ENCODE measurements around the gene HCFC1R1. TPM values are rescaled to one million over a fixed set of nuclear protein-coding genes. Genes with fewer than 3 reads are reported as not detected.

The HCFC1R1 gene
- total RNA-seq, 4 donors from 2014 or later: 41.8 to 124 (median 66.9) TPM

- TF ChIP-seq POLR2A (IDR thresholded peaks at IDR 0.05): no peak
- TF ChIP-seq, protein P1, sequence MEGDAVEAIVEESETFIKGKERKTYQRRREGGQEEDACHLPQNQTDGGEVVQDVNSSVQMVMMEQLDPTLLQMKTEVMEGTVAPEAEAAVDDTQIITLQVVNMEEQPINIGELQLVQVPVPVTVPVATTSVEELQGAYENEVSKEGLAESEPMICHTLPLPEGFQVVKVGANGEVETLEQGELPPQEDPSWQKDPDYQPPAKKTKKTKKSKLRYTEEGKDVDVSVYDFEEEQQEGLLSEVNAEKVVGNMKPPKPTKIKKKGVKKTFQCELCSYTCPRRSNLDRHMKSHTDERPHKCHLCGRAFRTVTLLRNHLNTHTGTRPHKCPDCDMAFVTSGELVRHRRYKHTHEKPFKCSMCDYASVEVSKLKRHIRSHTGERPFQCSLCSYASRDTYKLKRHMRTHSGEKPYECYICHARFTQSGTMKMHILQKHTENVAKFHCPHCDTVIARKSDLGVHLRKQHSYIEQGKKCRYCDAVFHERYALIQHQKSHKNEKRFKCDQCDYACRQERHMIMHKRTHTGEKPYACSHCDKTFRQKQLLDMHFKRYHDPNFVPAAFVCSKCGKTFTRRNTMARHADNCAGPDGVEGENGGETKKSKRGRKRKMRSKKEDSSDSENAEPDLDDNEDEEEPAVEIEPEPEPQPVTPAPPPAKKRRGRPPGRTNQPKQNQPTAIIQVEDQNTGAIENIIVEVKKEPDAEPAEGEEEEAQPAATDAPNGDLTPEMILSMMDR (IDR thresholded peaks at IDR 0.05 in 4 of 5, conservative IDR thresholded peaks at IDR 0.05 in 1 of 5): no peak
- intact Hi-C loops (cut with DNase I; ENCODE audit: low total_unique reads) (no loop called here), in situ Hi-C loops (cut with MboI; ENCODE audit: low sequenced_read_pairs in 4 of 4) (no loop called here)
- ATAC-seq: no peak
- H3K27me3 ChIP-seq: peaks cover 0 to 6% (median 3%) of the 10 kb centered on the region in 3 donors
- H3K9me3 ChIP-seq: no peaks in the 10 kb centered on the region
- H3K27ac ChIP-seq: no peak overlapping the region
- H3K4me1 ChIP-seq: peaks cover 5% of the 10 kb centered on the region in 2 donors
- no peak for DNase-seq
- H3K36me3 ChIP-seq: no peaks in the 10 kb centered on the region
- H3K4me3 ChIP-seq: no peak overlapping the region
Measured at GRCh38 chr16:2976673-2977072, 47.1 kb downstream of the HCFC1R1 start.

DNA sequence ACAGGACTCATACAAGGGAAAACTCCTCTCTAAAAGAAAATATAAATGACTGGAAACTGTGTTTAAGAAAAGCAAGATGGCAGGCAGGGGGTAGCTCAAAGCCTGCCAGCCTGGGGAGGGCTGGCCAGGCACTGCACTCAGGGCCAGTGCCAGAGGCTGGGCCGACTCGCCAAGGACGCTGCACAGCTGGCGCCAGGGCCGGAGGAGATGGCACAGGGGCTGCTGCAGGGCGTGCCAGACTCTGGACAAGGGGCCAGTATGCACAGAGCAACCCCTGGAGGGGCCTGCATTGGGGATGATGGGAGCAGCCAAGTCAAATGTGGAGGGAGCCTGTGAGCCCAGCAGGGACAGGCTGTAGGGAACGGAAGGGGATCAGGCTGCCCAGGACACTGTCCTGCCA lies 47.5 kb downstream of the HCFC1R1 start:
- Histone ChIP-seq H3K36me3 (no peaks in the 10 kb centered on the region), H3K27me3 (peaks cover 0 to 6% (median 3%) of the 10 kb centered on the region in 3 donors), H3K27ac (no peak overlapping the region), H3K4me3 (no peak overlapping the region), H3K9me3 (no peaks in the 10 kb centered on the region), H3K4me1 (peaks cover 5% of the 10 kb centered on the region in 2 donors)
- intact Hi-C loops (cut with DNase I; ENCODE audit: low total_unique reads) (no loop called here), in situ Hi-C loops (cut with MboI; ENCODE audit: low sequenced_read_pairs in 4 of 4) (no loop called here)
- no peak for ATAC-seq
- no peak for DNase-seq
- TF ChIP-seq POLR2A (IDR thresholded peaks at IDR 0.05): no peak

DNA sequence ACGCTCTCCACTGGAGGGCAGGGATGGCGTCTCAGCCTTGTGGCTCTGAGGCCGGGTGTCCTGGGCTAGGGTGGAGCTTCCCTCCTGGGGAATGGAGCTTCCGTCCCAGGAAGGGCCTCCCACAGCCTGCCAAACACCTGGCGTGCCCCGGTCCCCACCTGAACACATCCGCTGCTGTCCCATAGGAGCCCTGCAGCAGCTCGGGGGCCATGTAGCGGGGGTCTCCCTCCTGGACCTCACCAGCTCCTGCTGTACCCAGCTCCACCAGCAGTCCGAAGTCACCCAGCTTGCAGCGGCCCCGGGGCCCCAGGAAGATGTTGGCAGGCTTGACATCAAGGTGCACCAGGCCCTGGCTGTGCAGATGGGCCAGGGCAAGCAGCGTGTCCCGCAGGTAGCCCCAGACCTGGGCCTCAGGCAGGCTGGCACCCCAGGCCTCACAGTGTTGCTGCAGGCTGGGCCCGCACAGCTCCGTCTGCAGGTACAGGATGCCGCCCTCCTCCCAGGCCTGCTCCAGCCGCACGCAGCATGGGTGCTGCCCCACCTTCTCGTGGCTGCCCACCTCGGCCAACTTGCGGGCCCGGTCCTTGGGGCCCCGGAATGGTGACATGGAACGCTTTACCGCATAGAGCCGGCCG lies 48.5 kb downstream of the HCFC1R1 start:
- TF ChIP-seq, protein P1 (IDR thresholded peaks at IDR 0.05 in 4 of 5, conservative IDR thresholded peaks at IDR 0.05 in 1 of 5): no peak
- TF ChIP-seq POLR2A (IDR thresholded peaks at IDR 0.05): no peak
- ATAC-seq: no peak
- in situ Hi-C loops (cut with MboI; ENCODE audit: low sequenced_read_pairs in 4 of 4): no loop called here

DNA sequence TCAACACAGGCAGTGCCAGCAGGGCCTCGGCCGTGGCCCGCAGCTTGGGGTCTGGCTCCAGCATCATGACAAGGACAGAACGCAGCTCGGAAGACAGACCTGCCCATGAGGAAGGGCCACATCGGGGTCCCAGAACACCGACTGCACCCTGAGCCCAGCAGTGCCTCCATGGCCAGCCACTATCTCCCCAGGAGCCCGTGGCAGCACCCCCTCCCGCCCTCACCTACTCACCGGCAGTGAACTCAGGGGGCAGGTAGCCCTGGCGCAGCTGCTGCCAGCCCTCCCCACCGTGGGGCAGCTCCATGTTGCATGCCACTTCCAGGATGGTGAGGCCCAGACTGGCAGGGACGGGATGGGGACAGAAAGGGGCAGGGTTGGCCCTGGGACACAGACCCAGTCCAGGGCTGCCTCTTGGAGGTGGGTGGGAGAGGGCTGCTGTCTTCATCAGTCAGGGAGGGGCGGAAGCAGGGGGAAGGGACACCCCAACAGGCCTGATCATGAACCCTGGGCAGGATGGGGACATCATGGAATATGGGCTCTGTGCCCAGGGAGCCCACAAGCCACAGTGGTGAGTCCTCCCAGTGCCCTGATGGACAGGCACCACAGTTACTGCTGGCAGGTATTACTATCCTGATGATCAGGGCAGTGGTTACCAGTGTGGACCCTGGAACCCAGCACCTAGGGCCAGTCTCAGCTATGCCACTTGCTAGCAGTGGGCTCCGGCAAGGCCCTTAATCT lies 49.3 kb downstream of the HCFC1R1 start:
- in situ Hi-C loops (cut with MboI; ENCODE audit: low sequenced_read_pairs in 4 of 4): no loop called here
- H3K27me3 ChIP-seq: peaks cover 0 to 4% (median 3%) of the 10 kb centered on the region in 3 donors
- DNase-seq: no peak
- intact Hi-C loops (cut with DNase I; ENCODE audit: low total_unique reads): no loop called here
- no peaks in the 10 kb centered on the region for H3K9me3 ChIP-seq
- no peak for ATAC-seq
- H3K4me3 ChIP-seq: no peak overlapping the region
- no peaks in the 10 kb centered on the region for H3K36me3 ChIP-seq
- peaks cover 5 to 14% of the 10 kb centered on the region in 2 donors for H3K4me1 ChIP-seq
- no peak overlapping the region for H3K27ac ChIP-seq
- TF ChIP-seq POLR2A (IDR thresholded peaks at IDR 0.05): no peak
- TF ChIP-seq, protein P1 (IDR thresholded peaks at IDR 0.05 in 4 of 5, conservative IDR thresholded peaks at IDR 0.05 in 1 of 5): no peak

More for the DNA sequence above, 48.5 kb downstream of the HCFC1R1 start:
- H3K4me3 ChIP-seq: no peak overlapping the region
- H3K27ac ChIP-seq: no peak overlapping the region
- DNase-seq: no peak
- no peaks in the 10 kb centered on the region for H3K36me3 ChIP-seq
- peaks cover 2 to 12% of the 10 kb centered on the region in 2 donors for H3K4me1 ChIP-seq
- no peaks in the 10 kb centered on the region for H3K9me3 ChIP-seq
- H3K27me3 ChIP-seq: peaks cover 0 to 6% (median 3%) of the 10 kb centered on the region in 3 donors
- intact Hi-C loops (cut with DNase I; ENCODE audit: low total_unique reads): no loop called here

DNA sequence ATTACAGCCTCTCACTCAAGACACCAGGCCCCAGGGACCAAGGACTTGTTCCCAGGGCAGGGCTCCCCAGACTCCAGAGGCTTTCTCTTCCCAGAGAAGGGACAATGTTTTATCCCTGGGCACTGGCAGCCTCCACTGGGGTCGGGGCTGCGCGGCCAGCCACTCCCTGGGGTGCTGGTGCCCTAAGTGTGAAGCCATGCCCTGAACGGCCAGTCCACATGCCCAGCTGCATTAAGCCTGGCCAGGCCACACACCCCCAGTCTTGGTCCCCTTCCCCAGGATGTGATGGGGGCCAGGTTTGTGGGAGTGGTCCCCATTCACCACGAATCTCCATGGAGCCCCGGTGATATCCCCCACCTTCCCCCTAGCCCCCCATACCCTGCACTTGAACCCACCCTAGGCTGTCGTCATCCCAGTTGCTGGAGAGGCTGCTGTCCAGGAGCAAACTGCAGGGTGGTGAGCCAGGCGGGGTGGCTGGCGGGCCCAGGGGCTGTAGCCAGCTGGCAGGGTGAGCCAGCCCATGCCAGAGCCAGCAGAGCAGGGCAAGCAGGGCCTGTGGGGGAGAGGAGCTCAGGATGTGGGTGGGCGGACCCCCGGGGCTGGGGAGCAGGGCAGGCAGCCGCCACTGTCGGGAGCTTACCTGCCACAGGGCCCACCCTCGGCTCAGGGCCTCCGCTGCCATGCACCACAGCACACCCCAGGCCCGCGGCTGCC lies 50.0 kb downstream of the HCFC1R1 start:
- Histone ChIP-seq H3K4me3 (no peak overlapping the region), H3K4me1 (peaks cover 5 to 15% of the 10 kb centered on the region in 2 donors), H3K27me3 (no peaks in the 10 kb centered on the region), H3K36me3 (no peaks in the 10 kb centered on the region), H3K9me3 (no peaks in the 10 kb centered on the region), H3K27ac (no peak overlapping the region)
- DNase-seq (no peak), ATAC-seq (no peak)
- intact Hi-C loops (cut with DNase I; ENCODE audit: low total_unique reads) (no loop called here), in situ Hi-C loops (cut with MboI; ENCODE audit: low sequenced_read_pairs in 4 of 4) (no loop called here)
- TF ChIP-seq, protein P1 (IDR thresholded peaks at IDR 0.05 in 4 of 5, conservative IDR thresholded peaks at IDR 0.05 in 1 of 5): no peak
- no peak for TF ChIP-seq POLR2A (IDR thresholded peaks at IDR 0.05)

Measured in gastrocnemius medialis (tissue), 4 donors.